ENCODE results near the gene ARF1.

ARF1 gene

DNA sequence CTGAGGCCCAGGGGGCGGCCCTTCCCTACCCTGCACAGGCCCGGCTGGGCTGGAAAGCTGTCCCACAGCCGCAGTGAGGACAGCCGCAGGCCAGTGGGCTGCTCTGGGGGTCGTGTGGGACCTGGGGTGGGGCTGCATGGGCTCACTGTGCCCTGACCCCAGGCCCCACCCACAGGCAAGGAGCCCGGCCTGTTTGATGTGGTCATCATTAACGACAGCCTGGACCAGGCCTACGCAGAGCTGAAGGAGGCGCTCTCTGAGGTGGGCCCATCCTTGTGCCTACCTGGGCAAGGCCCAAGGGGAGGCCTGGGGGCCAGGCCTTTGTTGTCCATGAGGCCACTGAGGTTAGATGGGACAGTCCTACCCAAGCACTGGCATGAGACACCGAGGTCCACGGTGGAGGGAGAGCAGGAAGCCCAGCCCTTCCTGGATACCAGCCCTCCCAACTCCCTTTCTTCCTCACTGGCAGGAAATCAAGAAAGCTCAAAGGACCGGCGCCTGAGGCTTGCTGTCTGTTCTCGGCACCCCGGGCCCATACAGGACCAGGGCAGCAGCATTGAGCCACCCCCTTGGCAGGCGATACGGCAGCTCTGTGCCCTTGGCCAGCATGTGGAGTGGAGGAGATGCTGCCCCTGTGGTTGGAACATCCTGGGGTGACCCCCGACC lies 65.8 kb downstream of the ARF1 start:
- H2AFZ ChIP-seq (ENCODE audit: low read depth), result no peak overlapping the region
- H3K9ac ChIP-seq, result no peak overlapping the region
- H3K27ac ChIP-seq, result no peak overlapping the region
- peaks cover 33% of the 10 kb centered on the region for H3K79me2 ChIP-seq (ENCODE audit: insufficient read depth, low read depth)
- no peak overlapping the region for H3K4me3 ChIP-seq (IDR thresholded peaks at IDR 0.05; ENCODE audit: insufficient read depth, low read depth, low read length)
- no peaks in the 10 kb centered on the region for H3K36me3 ChIP-seq (ENCODE audit: insufficient read depth)
- TF ChIP-seq, protein P1, sequence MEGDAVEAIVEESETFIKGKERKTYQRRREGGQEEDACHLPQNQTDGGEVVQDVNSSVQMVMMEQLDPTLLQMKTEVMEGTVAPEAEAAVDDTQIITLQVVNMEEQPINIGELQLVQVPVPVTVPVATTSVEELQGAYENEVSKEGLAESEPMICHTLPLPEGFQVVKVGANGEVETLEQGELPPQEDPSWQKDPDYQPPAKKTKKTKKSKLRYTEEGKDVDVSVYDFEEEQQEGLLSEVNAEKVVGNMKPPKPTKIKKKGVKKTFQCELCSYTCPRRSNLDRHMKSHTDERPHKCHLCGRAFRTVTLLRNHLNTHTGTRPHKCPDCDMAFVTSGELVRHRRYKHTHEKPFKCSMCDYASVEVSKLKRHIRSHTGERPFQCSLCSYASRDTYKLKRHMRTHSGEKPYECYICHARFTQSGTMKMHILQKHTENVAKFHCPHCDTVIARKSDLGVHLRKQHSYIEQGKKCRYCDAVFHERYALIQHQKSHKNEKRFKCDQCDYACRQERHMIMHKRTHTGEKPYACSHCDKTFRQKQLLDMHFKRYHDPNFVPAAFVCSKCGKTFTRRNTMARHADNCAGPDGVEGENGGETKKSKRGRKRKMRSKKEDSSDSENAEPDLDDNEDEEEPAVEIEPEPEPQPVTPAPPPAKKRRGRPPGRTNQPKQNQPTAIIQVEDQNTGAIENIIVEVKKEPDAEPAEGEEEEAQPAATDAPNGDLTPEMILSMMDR (conservative IDR thresholded peaks at IDR 0.05; ENCODE audit: low read depth, low read length), result no peak
- no peaks in the 10 kb centered on the region for H3K4me1 ChIP-seq (ENCODE audit: low read depth, poor library complexity, severe bottlenecking)
- no peaks in the 10 kb centered on the region for H3K27me3 ChIP-seq (ENCODE audit: insufficient read depth, low read depth)
- H3K4me2 ChIP-seq, result no peak overlapping the region
- H4K20me1 ChIP-seq (ENCODE audit: insufficient read depth), result no peaks in the 10 kb centered on the region
